HEK293T (cell line): ENCODE measurements around the gene FOXD4L3.
"Not testable (repeated sequence)": the region's sequence is repeated elsewhere in the genome, so short reads cannot be mapped to it uniquely, and the experiment has no call there.

Experiments
- BHLHE40 ChIP-seq: fragments of 450-650 bp; IDR thresholded peaks from 2 replicates; pipeline ENCODE4 v1.6.1; 2016; ENCODE audit warnings: mild to moderate bottlenecking, moderate library complexity, borderline replicate concordance
- SP1 ChIP-seq: fragments of 450-650 bp; IDR thresholded peaks from 2 replicates; pipeline ENCODE4 v1.6.1; 2017

DNA sequence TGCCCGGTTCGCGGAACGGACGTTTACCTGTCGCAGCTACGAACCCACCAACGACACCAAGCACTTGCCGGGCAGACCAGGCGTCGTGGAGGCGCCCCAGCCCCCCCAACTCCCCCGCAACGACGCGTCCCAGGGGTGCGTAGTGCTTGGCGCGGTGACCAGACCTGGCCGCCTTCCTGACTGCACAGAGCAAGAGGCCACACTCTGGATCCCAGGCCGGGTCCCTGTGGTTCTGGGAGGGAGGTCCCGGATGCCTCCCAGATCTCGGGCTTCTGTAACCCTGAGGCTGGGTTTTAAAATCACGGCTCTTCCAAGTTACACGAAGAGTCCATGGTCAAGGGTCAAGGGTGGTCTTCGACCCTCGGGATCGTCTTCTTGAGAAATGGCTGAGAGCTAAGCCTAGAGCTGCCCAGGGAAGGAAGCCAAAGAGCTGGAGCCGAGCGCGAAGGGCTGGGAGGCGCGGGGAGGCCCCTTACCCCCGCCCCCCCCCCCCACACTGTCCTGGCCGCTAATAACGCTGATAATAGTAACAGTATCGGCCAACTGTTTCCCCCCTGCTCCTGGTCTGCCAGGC, 3.8 kb downstream of the FOXD4L3 start:
- not testable (repeated sequence) for TF ChIP-seq BHLHE40, SP1
